ENCODE data around the gene ANKRD39. TPM values are rescaled to one million over a fixed set of nuclear protein-coding genes. Genes with fewer than 3 reads are reported as not detected.

Gene ANKRD39
- total and polyA plus RNA-seq, 9 of the 15 experiments (the other 6 are each of a cell fraction or from before 2014, with no cell fraction given) = 8.2 to 33.1 (median 23.8) TPM

GRCh38 chr2:96869822-96870625 is 12.2 kb upstream of the ANKRD39 start, which contains the start of gene SEMA4C (continued):
- no peak for TF ChIP-seq ZNF609 (CRISPR knock-in tag; IDR thresholded peaks at IDR 0.05; ENCODE audit: borderline replicate concordance)
- no peak for TF ChIP-seq POLR2B (IDR thresholded peaks at IDR 0.05; ENCODE audit: low read depth, partially characterized antibody)
- TF ChIP-seq RBM17 (IDR thresholded peaks at IDR 0.05; ENCODE audit: borderline replicate concordance, low read depth, low read length) = no peak
- TF ChIP-seq TAF9B (IDR thresholded peaks at IDR 0.05; ENCODE audit: partially characterized antibody) = no peak
- TF ChIP-seq ZNF12 (CRISPR knock-in tag; IDR thresholded peaks at IDR 0.05) = 0 out of 2 replicates have a peak, but pooled peaks have one; percentile 41
- TF ChIP-seq CTBP1 (IDR thresholded peaks at IDR 0.05; ENCODE audit: borderline replicate concordance) = 0 out of 2 replicates have a peak, but pooled peaks have one; percentile 17
- TF ChIP-seq ZNF274 (IDR thresholded peaks at IDR 0.05; ENCODE audit: borderline replicate concordance, low read depth, low read length) = no peak
- no peak for TF ChIP-seq REST (IDR thresholded peaks at IDR 0.05; ENCODE audit: borderline replicate concordance)
- TF ChIP-seq REST (CRISPR knock-in tag; IDR thresholded peaks at IDR 0.05; ENCODE audit: low read depth) = no peak
- no peak for TF ChIP-seq CGGBP1 (CRISPR knock-in tag; IDR thresholded peaks at IDR 0.05)
- no peak for TF ChIP-seq ZNF165 (CRISPR knock-in tag; IDR thresholded peaks at IDR 0.05; ENCODE audit: borderline replicate concordance)

Measured in K562 (cell line).